SU-DHL-6 (cell line): Measurements from ENCODE around the gene POLN.

ENCODE experiments used
- EZH2phosphoT487 ChIP-seq: fragments of 200-600 bp; sonication (generic), shearing (Covaris generic); conservative IDR thresholded peaks from 2 replicates; pipeline ENCODE4 v1.6.1; 2018; ENCODE audit warnings: mild to moderate bottlenecking, antibody characterized with exemption, low read length, moderate library complexity, mixed read lengths
- TF ChIP-seq, protein P1 (sequence below): fragments of 200-600 bp; sonication (generic); IDR thresholded peaks from one replicate; pipeline ENCODE4 v1.5.1; 2017; ENCODE audit warnings: antibody characterized with exemption, mild to moderate bottlenecking, low read length, moderate library complexity; ENCODE audit not compliant: insufficient read depth, poor library complexity, severe bottlenecking

DNA sequence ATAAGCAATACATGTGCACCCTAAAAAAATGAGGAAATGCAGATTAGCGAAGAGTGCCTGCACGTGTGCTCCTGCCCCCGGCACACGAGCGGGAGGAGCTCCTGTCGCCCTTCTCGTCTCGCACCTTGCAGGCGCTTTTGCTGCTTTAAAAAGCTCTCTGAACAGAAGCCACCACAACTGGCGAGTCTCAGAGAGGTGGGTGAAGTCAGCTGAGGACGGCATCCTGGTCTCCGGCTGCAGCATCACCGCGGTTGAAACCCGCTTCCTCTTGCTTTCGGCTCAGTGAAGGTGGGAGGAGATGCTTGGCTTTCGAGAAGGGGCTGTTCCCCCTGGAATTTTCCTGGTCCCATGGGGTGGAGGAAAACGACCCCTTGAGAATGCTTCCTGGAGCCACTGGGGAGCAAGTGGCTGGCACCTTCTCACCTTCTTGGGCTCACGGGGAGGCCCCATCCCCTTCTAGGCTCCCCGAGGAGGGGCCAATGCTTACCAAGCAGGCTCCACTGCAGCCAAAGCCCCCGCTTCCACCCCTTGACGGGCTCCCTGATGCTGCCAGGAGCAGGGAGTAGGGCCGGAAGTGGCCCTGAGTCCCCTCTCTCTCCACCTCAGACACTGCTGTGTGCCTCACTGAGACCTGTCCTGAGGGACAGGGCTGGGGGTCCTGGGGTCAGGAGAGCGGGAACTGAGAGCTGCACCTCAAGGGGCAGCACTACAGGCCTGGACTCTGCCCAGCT is 49.2 kb upstream of the POLN start:
- TF ChIP-seq, protein P1, sequence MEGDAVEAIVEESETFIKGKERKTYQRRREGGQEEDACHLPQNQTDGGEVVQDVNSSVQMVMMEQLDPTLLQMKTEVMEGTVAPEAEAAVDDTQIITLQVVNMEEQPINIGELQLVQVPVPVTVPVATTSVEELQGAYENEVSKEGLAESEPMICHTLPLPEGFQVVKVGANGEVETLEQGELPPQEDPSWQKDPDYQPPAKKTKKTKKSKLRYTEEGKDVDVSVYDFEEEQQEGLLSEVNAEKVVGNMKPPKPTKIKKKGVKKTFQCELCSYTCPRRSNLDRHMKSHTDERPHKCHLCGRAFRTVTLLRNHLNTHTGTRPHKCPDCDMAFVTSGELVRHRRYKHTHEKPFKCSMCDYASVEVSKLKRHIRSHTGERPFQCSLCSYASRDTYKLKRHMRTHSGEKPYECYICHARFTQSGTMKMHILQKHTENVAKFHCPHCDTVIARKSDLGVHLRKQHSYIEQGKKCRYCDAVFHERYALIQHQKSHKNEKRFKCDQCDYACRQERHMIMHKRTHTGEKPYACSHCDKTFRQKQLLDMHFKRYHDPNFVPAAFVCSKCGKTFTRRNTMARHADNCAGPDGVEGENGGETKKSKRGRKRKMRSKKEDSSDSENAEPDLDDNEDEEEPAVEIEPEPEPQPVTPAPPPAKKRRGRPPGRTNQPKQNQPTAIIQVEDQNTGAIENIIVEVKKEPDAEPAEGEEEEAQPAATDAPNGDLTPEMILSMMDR = no peak
- no peak for TF ChIP-seq EZH2phosphoT487
